ENCODE measurements around the gene ECHDC1.

ECHDC1 gene

GRCh38 chr6:127289934-127290333 lies 53.5 kb downstream of the ECHDC1 start:
- no peak for DNase-seq (ENCODE audit: low spot score)

GRCh38 chr6:127288705-127289104 lies 54.7 kb downstream of the ECHDC1 start:
- DNase-seq (ENCODE audit: low spot score), result no peak

- DNase-seq (ENCODE audit: low spot score), result no peak
Observed at GRCh38 chr6:127282184-127282583, 61.2 kb downstream of the ECHDC1 start.

- no peak for DNase-seq (ENCODE audit: low spot score)
Observed at GRCh38 chr6:127279815-127280214, 63.6 kb downstream of the ECHDC1 start.

GRCh38 chr6:127277878-127278843 lies 65.2 kb downstream of the ECHDC1 start:
- no peak for DNase-seq (ENCODE audit: low spot score)

GRCh38 chr6:127276331-127276730 lies 67.1 kb downstream of the ECHDC1 start:
- no peak for DNase-seq (ENCODE audit: low spot score)

GRCh38 chr6:127273499-127273898 lies 69.9 kb downstream of the ECHDC1 start:
- DNase-seq (ENCODE audit: low spot score), result no peak

GRCh38 chr6:127272576-127272975 lies 70.8 kb downstream of the ECHDC1 start:
- DNase-seq (ENCODE audit: low spot score), result no peak

GRCh38 chr6:127267646-127268625 lies 75.5 kb downstream of the ECHDC1 start:
- no peak for DNase-seq (ENCODE audit: low spot score)

- DNase-seq (ENCODE audit: low spot score), result no peak
Observed at GRCh38 chr6:127266892-127267645, 76.3 kb downstream of the ECHDC1 start.

GRCh38 chr6:127266178-127266891 lies 77.1 kb downstream of the ECHDC1 start, which contains the start of gene RNF146:
TSS of gene RNF146 (plus strand) at chr6:127266864. CDS start at chr6:127280339, 13,475 bp downstream.
- DNase-seq (ENCODE audit: low spot score), result peak; percentile 87

- no peak for DNase-seq (ENCODE audit: low spot score)
Observed at GRCh38 chr6:127263481-127263880, 79.9 kb downstream of the ECHDC1 start.

- no peak for DNase-seq (ENCODE audit: low spot score)
Observed at GRCh38 chr6:127262896-127263295, 80.5 kb downstream of the ECHDC1 start.

- no peak for DNase-seq (ENCODE audit: low spot score)
Observed at GRCh38 chr6:127255286-127255685, 88.1 kb downstream of the ECHDC1 start.

GRCh38 chr6:127249621-127250020 lies 93.8 kb downstream of the ECHDC1 start:
- no peak for DNase-seq (ENCODE audit: low spot score)

- no peak for DNase-seq (ENCODE audit: low spot score)
Observed at GRCh38 chr6:127247114-127248096, 96.0 kb downstream of the ECHDC1 start.

GRCh38 chr6:127243501-127243900 lies 99.9 kb downstream of the ECHDC1 start:
- no peak for DNase-seq (ENCODE audit: low spot score)
